Mucosa of rectum (tissue), 2 donors: ENCODE data around the gene ACTA2.
"Not testable (repeated sequence)": the region's sequence is repeated elsewhere in the genome, so short reads cannot be mapped to it uniquely, and the experiment has no call there.

Source experiments
- H3K27ac ChIP-seq, 2 donors: one replicate each; pipeline ENCODE4 v1.7.0; 2013; ENCODE audit warnings: inconsistent platforms in 2 of 2, low read depth in 2 of 2, low read length in 2 of 2
- H3K27me3 ChIP-seq, 2 donors: one replicate each; pipeline ENCODE4 v1.7.0; 2013; ENCODE audit warnings: low read length in 2 of 2; ENCODE audit not compliant: control insufficient read depth in 2 of 2, insufficient read depth in 2 of 2
- H3K36me3 ChIP-seq, 2 donors: one replicate each; pipeline ENCODE4 v1.7.0; 2013; ENCODE audit warnings: low read length in 2 of 2; ENCODE audit not compliant: control insufficient read depth in 2 of 2, insufficient read depth in 2 of 2
- H3K4me1 ChIP-seq, 2 donors: one replicate each; pipeline ENCODE4 v1.7.0; 2013; ENCODE audit warnings: low read length in 2 of 2, mild to moderate bottlenecking in 1 of 2; ENCODE audit not compliant: control insufficient read depth in 2 of 2, insufficient read depth in 2 of 2
- H3K4me3 ChIP-seq, 2 donors: one replicate each; pipeline ENCODE4 v1.7.0; 2013; ENCODE audit warnings: low read length in 2 of 2
- H3K9ac ChIP-seq, 2 donors: one replicate each; pipeline ENCODE4 v1.7.0; 2013; ENCODE audit warnings: low read length in 2 of 2, low read depth in 1 of 2, mild to moderate bottlenecking in 1 of 2
- H3K9me3 ChIP-seq, 2 donors: one replicate each; pipeline ENCODE4 v1.7.0; 2013; ENCODE audit warnings: low read length in 2 of 2; ENCODE audit not compliant: control insufficient read depth in 2 of 2
- donor health status: healthy.
- donor health status: Normal muscosa, but diverticular disease.

Gene ACTA2

GRCh38 chr10:88941026-88941425 is 11.5 kb downstream of the ACTA2 start:
- Histone ChIP-seq H3K9ac (no peak overlapping the region), H3K36me3 (peaks cover 26 to 36% of the 10 kb centered on the region in 2 donors), H3K27ac (no peak overlapping the region), H3K4me3 (no peak overlapping the region), H3K4me1 (no peaks in the 10 kb centered on the region), H3K27me3 (no peaks in the 10 kb centered on the region), H3K9me3 (no peaks in the 10 kb centered on the region)

- H3K4me3 ChIP-seq, result no peak overlapping the region
- no peak overlapping the region for H3K27ac ChIP-seq
- H3K4me1 ChIP-seq, result peaks cover 3 to 8% of the 10 kb centered on the region in 2 donors
- H3K36me3 ChIP-seq, result peaks cover 26 to 36% of the 10 kb centered on the region in 2 donors
- no peaks in the 10 kb centered on the region for H3K27me3 ChIP-seq
- H3K9me3 ChIP-seq, result no peaks in the 10 kb centered on the region
- H3K9ac ChIP-seq, result no peak overlapping the region
Observed at GRCh38 chr10:88938938-88939337, 13.6 kb downstream of the ACTA2 start.

DNA sequence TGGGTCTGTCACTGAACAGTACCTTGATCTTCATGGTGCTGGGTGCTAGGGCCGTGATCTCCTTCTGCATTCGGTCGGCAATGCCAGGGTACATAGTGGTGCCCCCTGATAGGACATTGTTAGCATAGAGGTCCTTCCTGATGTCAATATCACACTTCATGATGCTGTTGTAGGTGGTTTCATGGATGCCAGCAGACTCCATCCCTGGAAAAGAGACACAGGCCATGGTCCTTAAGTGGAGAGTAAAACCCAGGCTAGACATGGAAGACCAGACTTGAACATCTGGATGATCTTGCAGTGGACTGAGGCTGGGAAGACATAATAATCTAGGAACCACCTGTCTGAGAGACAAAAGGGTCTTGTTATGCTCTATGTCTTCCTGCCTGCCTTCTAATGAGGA is 14.5 kb downstream of the ACTA2 start:
- no peaks in the 10 kb centered on the region for H3K27me3 ChIP-seq
- H3K9me3 ChIP-seq, result no peaks in the 10 kb centered on the region
- no peak overlapping the region for H3K4me3 ChIP-seq
- no peak overlapping the region for H3K9ac ChIP-seq
- peaks cover 26 to 36% of the 10 kb centered on the region in 2 donors for H3K36me3 ChIP-seq
- peaks cover 3 to 8% of the 10 kb centered on the region in 2 donors for H3K4me1 ChIP-seq
- H3K27ac ChIP-seq, result no peak overlapping the region

DNA sequence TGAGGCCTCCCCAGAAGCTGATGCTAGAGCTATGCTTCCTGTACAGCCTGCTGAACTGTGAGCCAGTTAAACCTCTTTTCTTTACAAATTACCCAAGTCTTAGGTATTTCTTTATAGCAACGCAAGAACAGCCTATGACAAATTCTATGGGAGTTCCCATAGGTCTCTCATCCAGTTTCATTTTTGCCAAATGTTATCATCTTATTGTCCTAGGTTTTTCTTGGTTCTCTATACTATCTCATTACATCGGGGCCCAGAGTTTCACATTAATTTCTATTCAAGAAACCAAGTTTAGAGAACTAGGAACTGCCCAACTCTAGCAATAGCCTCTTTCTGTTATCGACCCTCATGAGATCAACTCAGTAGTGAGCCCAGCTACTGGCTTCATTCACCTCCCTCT is 15.9 kb downstream of the ACTA2 start:
- Histone ChIP-seq H3K4me3 (no peak overlapping the region), H3K9me3 (no peaks in the 10 kb centered on the region), H3K27ac (no peak overlapping the region), H3K9ac (no peak overlapping the region), H3K36me3 (peaks cover 23 to 33% of the 10 kb centered on the region in 2 donors), H3K27me3 (no peaks in the 10 kb centered on the region), H3K4me1 (peaks cover 3 to 12% of the 10 kb centered on the region in 2 donors)

DNA sequence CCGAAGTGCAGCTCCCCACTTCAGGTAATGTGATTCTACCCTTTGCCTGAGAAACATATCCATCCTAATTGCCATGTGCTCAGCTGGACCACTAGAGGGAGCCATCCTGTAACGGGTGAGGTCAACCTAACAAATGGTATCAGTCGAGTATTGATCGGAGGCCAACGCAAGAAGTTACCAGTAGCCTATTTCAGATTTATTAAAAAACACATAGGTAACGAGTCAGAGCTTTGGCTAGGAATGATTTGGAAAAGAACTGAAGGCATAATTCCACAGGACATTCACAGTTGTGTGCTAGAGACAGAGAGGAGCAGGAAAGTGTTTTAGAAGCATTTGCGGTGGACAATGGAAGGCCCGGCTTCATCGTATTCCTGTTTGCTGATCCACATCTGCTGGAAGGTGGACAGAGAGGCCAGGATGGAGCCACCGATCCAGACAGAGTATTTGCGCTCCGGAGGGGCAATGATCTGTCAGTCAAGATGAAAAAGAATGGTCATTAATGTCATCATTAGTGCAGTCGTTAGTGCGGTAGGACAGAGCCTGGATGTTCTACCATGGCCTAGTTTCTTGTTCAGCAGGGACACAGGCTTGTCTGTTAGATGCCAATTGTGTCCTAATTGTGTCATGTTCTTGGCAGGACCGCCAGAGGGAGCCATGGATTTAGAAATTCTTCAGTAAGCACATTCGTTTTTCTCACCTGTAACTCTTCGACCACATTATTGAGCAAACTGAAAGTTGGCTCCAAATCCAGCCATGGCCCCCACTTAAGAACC is 17.5 kb downstream of the ACTA2 start:
- Histone ChIP-seq H3K9me3 (no peaks in the 10 kb centered on the region), H3K36me3 (peaks cover 18 to 25% of the 10 kb centered on the region in 2 donors), H3K27ac (peak overlapping the region; percentile 2 to 18), H3K4me1 (peaks cover 3 to 12% of the 10 kb centered on the region in 2 donors), H3K9ac (peak overlapping the region in 1 of 2 donors; percentile 23), H3K4me3 (peak overlapping the region in 1 of 2 donors; percentile 8), H3K27me3 (no peaks in the 10 kb centered on the region)

DNA sequence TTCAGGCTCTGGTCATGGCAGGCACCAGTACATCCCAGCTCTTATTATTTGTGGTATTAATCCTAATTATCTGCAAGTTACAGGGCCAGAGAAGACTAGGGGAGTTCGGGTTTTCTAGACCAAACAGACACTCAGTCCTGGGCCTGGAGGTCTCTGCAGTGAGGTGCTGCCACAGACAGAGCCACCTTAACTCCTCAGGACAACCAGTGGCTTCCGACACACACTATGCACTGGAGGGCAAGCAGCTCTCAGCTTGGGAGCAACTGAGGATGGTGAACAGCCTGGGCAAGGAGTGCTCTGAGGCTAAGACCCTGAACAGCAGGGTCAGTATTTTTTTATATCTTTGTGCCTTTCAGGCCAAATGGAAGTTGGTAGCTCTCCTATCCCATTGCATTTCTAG is 19.0 kb downstream of the ACTA2 start:
- H3K9ac ChIP-seq, result no peak overlapping the region
- peaks cover 10 to 15% of the 10 kb centered on the region in 2 donors for H3K36me3 ChIP-seq
- no peak overlapping the region for H3K4me3 ChIP-seq
- peaks cover 3 to 12% of the 10 kb centered on the region in 2 donors for H3K4me1 ChIP-seq
- no peaks in the 10 kb centered on the region for H3K9me3 ChIP-seq
- no peak overlapping the region for H3K27ac ChIP-seq
- no peaks in the 10 kb centered on the region for H3K27me3 ChIP-seq

- H3K4me1 ChIP-seq, result peaks cover 3 to 12% of the 10 kb centered on the region in 2 donors
- no peaks in the 10 kb centered on the region for H3K27me3 ChIP-seq
- H3K9ac ChIP-seq, result no peak overlapping the region
- H3K4me3 ChIP-seq, result no peak overlapping the region
- H3K9me3 ChIP-seq, result no peaks in the 10 kb centered on the region
- H3K27ac ChIP-seq, result peak overlapping the region; percentile 10 to 27
- H3K36me3 ChIP-seq, result peaks cover 3 to 8% of the 10 kb centered on the region in 2 donors
Observed at GRCh38 chr10:88932539-88933256, 19.9 kb downstream of the ACTA2 start.

DNA sequence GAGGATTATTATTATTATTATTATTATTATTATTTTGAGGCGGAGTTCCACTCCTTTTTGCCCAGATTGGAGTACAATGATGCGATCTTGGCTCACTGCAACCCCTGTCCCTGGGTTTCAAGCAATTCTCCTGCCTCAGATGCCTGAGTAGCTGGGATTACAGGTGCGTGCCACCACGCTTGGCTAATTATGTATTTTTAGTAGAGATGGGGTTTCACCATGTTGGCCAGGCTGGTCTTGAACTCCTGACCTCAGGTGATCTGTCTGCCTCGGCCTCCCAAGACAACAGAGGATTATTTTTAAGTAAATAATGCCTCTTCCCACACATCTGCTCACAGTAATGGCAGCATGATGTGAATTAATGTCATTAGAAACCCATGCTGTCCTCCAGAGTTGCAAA is 20.5 kb downstream of the ACTA2 start:
- Histone ChIP-seq H3K27ac (peak overlapping the region in 1 of 2 donors; percentile 10), H3K4me1 (peaks cover 3 to 12% of the 10 kb centered on the region in 2 donors)
- H3K4me3 ChIP-seq, H3K36me3 ChIP-seq, H3K27me3 ChIP-seq, H3K9me3 ChIP-seq, H3K9ac ChIP-seq: not testable (repeated sequence)

DNA sequence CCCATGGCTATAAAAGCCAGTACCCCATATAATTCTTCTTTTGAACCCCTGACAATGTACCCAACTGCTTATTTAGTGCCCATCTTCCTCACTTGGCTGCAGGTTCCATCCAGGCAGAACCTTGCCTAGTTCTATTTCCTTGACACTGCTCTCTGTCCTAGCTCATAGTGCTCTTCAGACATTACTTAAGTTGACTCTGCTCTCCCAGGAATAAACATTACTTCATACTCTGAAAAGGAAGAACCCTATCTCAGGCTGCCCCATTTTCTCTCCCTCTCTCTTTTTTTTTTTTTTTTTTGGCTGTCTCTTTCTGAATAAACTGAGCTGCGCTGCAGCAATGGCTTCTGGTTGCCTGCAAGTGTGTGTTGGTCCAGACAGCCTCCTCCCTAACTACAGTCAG is 21.0 kb downstream of the ACTA2 start:
- H3K9me3 ChIP-seq, result no peaks in the 10 kb centered on the region
- H3K27ac ChIP-seq, result no peak overlapping the region
- peaks cover 3 to 12% of the 10 kb centered on the region in 2 donors for H3K4me1 ChIP-seq
- H3K9ac ChIP-seq, result no peak overlapping the region
- no peak overlapping the region for H3K4me3 ChIP-seq
- H3K27me3 ChIP-seq, result no peaks in the 10 kb centered on the region
- peaks cover 0 to 6% of the 10 kb centered on the region in 2 donors for H3K36me3 ChIP-seq

GRCh38 chr10:88928254-88928653 is 24.3 kb downstream of the ACTA2 start:
- H3K27ac ChIP-seq, result no peak overlapping the region
- no peaks in the 10 kb centered on the region for H3K27me3 ChIP-seq
- peaks cover 8% of the 10 kb centered on the region in 2 donors for H3K36me3 ChIP-seq
- H3K9me3 ChIP-seq, result no peaks in the 10 kb centered on the region
- H3K4me3 ChIP-seq, result no peak overlapping the region
- no peak overlapping the region for H3K9ac ChIP-seq
- H3K4me1 ChIP-seq, result peaks cover 0 to 4% of the 10 kb centered on the region in 2 donors
